Mucosa of descending colon (tissue), 3 donors: Measurements from ENCODE around the gene NOL4L. TPM values are rescaled to one million over a fixed set of nuclear protein-coding genes. Genes with fewer than 3 reads are reported as not detected.
"Not testable (repeated sequence)": the region's sequence is repeated elsewhere in the genome, so short reads cannot be mapped to it uniquely, and the experiment has no call there.

Experiments
- ATAC-seq: fragments of 200-7000 bp; cut with Tn5 transposase; one replicate; pipeline ENCODE4 v1.9.1; 2020; ENCODE audit warnings: mild to moderate bottlenecking, moderate library complexity
- DNase-seq, 3 donors: peaks; one replicate each; pipeline ENCODE4 v3.0.0-alpha.2; 2020
- H3K36me3 ChIP-seq: fragments of 200-600 bp; one replicate; pipeline ENCODE4 v1.8.0; 2021; ENCODE audit warnings: low read depth, mild to moderate bottlenecking
- H3K4me1 ChIP-seq: fragments of 200-600 bp; one replicate; pipeline ENCODE4 v1.8.0; 2021; ENCODE audit warnings: low read depth, mild to moderate bottlenecking
- H3K4me3 ChIP-seq: fragments of 200-600 bp; one replicate; pipeline ENCODE4 v1.8.0; 2021; ENCODE audit warnings: mild to moderate bottlenecking
- H3K9me3 ChIP-seq: fragments of 200-600 bp; one replicate; pipeline ENCODE4 v1.8.0; 2021; ENCODE audit warnings: mild to moderate bottlenecking
- intact Hi-C, 2 donors: fragments of 100-400 bp; cut with DNase I in 1 of 2; cut with micrococcal nuclease in 1 of 2; formaldehyde crosslinking; loops; one replicate each; pipeline versions ENCODE4 v1.11.0 to v1.11.1; 2022; cut with DNase I, micrococcal nuclease
- total RNA-seq, 3 donors: library from RNA; stranded (reverse); fragmentation: NEBNext Ultra II Directional in 2 of 3; extraction: Animal tissue kit (Norgen Biotek cat#: 25700) in 2 of 3; gene quantifications; one replicate each; pipeline versions ENCODE4 v1.2.1 to v1.2.4, GENCODE V29; 2021 to 2023
- TF ChIP-seq, protein P1 (sequence below): fragments of 200-600 bp; IDR thresholded peaks from one replicate; pipeline ENCODE4 v1.8.0; 2022; ENCODE audit warnings: antibody characterized with exemption, mild to moderate bottlenecking
- donor health status: DM: no; HTN: no; CAD: no; lungs with moderate emphysema.
- donor health status: DM: no; HTN: no; CAD: no.
- donor health status: DM: no; HTN: yes; CAD: no.

Gene NOL4L
- total RNA-seq, 3 donors from 2014 or later: 46.1 to 75.3 (median 55.1) TPM

DNA sequence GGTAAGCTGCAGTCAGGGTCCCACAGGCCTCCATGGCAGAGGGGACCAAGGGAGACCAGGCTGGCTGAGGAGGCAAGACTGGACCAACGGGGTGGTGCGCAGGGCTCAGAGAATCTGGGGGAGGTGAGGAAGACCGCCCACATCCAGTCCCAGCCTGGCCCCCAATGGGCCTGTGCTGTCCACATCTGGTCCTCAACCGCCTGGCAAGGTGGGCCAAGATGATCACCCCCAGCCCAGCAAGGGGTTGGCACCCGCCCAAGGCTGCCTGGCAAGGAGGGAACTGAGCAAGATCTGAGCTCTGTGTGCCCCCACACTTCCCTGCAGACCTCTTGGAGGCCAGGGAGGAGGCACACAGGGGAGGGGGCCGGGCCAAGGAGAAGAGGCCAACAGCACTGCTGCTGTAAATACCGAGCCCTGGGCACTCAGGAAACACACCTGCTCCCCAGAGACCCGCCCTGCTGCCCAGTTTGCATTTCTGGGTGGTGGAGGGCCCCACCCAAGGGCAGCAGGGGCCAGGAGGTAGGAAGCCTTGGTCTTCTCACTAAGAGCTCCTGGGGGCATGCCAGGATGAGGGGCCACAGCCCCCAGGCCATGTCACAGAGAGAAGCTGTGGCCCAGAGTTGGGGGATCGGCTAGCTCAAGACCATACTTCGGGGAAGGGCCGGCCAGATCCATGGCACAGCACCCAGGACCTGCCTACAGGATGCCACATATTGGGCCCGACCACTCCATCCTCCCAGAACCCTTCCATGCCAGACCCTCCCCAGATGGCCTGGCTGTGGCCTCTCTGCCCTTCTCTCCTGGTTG, 117.4 kb downstream of the NOL4L start:
- TF ChIP-seq, protein P1, sequence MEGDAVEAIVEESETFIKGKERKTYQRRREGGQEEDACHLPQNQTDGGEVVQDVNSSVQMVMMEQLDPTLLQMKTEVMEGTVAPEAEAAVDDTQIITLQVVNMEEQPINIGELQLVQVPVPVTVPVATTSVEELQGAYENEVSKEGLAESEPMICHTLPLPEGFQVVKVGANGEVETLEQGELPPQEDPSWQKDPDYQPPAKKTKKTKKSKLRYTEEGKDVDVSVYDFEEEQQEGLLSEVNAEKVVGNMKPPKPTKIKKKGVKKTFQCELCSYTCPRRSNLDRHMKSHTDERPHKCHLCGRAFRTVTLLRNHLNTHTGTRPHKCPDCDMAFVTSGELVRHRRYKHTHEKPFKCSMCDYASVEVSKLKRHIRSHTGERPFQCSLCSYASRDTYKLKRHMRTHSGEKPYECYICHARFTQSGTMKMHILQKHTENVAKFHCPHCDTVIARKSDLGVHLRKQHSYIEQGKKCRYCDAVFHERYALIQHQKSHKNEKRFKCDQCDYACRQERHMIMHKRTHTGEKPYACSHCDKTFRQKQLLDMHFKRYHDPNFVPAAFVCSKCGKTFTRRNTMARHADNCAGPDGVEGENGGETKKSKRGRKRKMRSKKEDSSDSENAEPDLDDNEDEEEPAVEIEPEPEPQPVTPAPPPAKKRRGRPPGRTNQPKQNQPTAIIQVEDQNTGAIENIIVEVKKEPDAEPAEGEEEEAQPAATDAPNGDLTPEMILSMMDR: no peak
- Histone ChIP-seq H3K4me1 (peaks cover 83% of the 10 kb centered on the region), H3K9me3 (no peaks in the 10 kb centered on the region), H3K36me3 (no peaks in the 10 kb centered on the region), H3K4me3 (no peak overlapping the region)
- peak; percentile 58 for ATAC-seq
- DNase-seq: peak; percentile 79 to 85 (median 84)
- intact Hi-C loops: no loop called here

DNA sequence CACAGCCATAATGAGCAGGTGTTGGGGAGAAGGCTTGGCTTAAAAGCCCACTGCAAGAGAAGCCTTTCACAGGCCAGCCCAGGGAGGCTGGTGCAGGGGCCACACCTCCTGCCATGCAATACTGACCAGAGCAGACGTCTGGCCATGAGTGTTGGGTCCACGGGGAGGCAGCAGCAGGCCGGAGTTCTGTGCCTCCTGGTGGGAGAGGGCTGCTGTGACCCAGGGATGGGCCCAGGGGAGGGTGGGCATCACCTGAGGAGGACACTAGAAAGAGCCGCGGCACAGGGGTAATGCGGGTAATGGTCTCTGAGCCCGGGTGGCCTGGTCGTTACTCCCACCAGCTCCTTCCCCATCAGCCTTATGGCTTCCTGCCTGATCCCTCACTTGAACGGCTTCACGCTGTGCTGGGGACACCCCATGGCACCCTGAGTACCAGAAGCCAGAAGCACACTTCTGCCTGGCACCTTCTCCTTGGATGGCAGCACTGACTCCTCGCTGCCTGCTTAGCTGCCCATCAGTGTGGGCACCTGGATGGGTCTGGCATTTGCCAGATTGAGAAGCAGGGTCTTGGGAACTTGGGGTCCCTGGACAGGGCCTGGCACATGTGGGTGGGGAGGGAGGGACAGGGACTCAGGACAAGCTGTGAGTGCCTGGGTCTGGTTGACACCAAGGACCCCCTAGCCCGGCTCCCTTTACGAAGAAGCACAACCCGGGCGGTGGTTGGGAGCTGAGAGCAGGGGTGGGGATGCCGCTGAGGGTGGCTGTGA, 118.2 kb downstream of the NOL4L start:
- intact Hi-C loops: no loop called here
- ATAC-seq: no peak
- no peaks in the 10 kb centered on the region for H3K9me3 ChIP-seq
- peaks cover 80% of the 10 kb centered on the region for H3K4me1 ChIP-seq
- no peaks in the 10 kb centered on the region for H3K36me3 ChIP-seq
- no peak overlapping the region for H3K4me3 ChIP-seq
- peak in 2 of 3 donors; percentile 41 to 53 for DNase-seq
- TF ChIP-seq, protein P1: no peak

DNA sequence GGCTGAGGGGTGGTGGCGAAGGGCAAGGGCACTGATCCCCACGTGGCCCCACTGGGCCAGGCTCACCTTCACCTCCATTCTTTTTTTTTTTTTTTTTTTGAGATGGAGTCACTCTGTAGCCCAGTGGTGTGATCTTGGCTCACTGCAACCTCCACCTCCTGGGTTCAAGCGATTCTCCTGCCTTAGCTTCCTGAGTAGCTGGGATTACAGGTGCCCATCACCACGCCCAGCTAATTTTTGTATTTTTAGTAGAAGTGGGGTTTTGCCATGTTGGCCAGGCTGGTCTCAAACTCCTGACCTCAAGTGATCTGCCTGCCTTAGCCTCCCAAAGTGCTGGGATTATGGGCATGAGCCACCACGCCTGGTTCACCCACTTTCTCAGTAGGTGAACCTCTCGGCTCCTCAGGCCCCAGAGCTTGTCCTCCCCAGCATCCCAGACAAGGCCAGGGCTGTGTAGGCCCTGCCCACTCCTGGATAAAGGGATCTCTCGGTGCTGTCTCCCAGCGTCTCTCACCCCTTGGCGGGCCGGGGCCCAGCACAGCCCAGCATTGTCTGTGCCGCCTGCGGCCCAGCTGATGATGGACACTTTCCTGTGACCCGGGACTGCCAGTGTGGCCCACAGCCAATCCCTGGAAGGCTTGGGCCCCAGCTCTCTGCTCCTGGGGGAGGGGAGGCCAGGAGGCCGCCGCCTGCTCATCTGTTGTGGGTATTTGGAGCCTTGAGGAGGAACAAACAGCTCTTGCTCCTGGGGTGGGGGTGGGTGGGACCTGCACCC, 119.0 kb downstream of the NOL4L start:
- intact Hi-C loops, H3K36me3 ChIP-seq, H3K9me3 ChIP-seq, H3K4me3 ChIP-seq, ATAC-seq: not testable (repeated sequence)
- peaks cover 79% of the 10 kb centered on the region for H3K4me1 ChIP-seq
- DNase-seq: peak in 2 of 3 donors; percentile 52 to 53

DNA sequence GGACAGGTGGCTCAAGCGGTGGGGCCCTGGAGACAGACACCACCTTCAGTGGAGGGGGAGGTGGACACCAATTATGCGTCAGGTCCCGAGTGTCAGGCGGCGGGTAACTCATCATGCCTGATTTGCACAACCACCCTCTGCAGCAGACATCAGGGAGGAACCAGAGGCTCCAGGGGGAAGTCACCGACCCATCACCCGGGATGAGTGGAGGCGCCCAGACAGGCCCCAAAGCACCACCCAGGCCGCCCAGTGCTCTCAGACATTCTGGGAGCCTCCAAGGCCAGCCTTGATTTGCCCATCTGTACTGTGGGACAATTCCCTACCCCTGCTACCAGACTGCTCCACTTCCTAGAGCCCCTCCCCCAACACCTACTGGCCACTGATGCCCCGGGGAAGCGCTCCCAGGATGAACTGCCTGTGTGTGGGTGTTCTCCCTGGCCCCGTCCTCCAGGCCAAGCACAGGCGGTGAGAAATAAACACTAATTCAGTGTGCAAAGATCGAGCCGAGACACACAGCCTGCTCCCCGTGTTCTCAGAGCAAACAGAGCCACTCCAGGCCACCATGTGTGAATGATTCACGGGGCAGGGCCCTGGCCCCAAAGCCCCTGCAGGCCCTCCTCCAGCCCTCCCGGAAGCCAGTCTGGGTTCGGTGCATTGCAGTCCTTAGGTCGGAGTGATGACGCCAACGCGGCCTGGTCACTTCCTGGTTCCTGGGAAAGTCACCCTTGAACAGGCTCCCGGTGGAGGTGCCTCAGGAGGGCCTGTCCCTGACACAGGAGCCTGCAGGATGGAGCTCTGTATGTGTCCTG, 119.8 kb downstream of the NOL4L start:
- DNase-seq (peak; percentile 93 to 95 (median 94)), ATAC-seq (peak; percentile 76)
- H3K4me3 ChIP-seq: no peak overlapping the region
- no peaks in the 10 kb centered on the region for H3K36me3 ChIP-seq
- H3K4me1 ChIP-seq: peaks cover 71% of the 10 kb centered on the region
- H3K9me3 ChIP-seq: no peaks in the 10 kb centered on the region
- TF ChIP-seq, protein P1: no peak
- intact Hi-C loops: no loop called here

DNA sequence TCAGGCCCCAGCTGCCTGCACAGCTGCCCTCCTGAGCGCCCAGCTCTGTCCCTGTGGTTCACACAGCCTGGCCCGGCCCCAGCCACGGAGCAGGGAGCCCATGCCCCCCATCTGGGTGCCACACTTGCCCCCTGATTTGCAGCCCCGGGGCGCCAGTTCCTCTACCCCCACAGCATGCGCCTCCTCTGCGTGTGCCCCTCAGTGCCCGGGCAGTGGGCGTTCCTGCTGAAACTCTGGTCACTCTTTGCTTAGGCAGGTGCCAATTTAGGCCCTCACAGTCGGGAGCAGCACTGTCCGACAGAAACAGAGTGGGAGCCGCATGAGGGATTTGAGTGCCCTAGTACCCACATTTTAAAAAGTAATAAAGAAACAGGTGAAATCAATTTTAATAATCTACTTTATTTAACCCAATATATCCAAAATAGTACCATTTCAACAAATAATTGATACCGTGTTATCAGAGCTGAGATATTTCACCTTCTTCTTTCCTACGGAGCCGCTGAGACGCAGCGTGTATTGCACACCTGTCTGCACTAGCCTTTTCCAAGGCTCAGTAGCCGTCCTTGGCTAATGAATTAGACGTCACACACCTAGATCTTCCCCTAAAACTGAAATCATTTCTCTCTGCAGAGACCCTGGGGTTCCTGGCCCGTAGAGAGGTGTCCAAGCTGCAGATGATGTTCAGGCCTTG, 120.6 kb downstream of the NOL4L start:
- DNase-seq (no peak), ATAC-seq (no peak)
- intact Hi-C loops: no loop called here
- H3K4me3 ChIP-seq: no peak overlapping the region
- H3K36me3 ChIP-seq: no peaks in the 10 kb centered on the region
- H3K4me1 ChIP-seq: peaks cover 66% of the 10 kb centered on the region
- TF ChIP-seq, protein P1: no peak
- H3K9me3 ChIP-seq: no peaks in the 10 kb centered on the region
